ENCODE data around the gene CTSD. TPM values are rescaled to one million over a fixed set of nuclear protein-coding genes. Genes with fewer than 3 reads are reported as not detected.

The CTSD gene
- total RNA-seq, 1 experiment from 2014 or later: 199 TPM

DNA sequence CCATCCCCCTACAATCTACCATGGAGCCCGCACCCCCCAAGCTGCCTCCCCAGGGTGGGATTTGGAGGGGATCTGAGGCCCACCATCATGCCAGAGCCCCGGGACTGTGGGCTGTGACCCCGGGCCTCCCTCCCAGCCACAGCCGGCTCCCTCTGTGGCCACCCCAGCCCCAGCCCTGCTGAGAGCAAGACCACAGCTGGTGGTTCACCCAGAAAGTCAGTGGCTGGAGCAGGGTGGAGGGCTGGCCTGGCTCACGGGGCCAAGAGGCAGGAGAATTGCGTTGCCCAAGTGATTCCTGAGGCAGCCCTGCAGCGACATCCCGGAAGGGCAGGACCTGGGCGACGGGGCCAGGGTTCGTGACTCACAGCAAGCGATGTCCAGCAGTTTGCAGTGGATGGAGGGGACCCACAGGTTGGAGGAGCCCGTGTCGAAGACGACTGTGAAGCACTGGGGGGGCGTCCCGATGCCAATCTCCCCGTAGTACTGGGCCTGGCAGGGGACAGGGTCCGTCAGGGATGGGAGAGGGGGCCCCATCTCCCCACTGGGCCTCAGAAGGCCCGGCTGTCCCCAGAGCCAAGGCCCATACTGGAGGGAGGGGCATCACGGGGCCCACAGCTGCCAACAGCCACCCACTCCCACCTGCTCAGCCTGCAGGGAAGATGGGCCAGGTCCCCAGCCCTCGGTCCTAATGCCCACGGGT lies 4.4 kb downstream of the CTSD start (continued):
- TF ChIP-seq, protein P1, sequence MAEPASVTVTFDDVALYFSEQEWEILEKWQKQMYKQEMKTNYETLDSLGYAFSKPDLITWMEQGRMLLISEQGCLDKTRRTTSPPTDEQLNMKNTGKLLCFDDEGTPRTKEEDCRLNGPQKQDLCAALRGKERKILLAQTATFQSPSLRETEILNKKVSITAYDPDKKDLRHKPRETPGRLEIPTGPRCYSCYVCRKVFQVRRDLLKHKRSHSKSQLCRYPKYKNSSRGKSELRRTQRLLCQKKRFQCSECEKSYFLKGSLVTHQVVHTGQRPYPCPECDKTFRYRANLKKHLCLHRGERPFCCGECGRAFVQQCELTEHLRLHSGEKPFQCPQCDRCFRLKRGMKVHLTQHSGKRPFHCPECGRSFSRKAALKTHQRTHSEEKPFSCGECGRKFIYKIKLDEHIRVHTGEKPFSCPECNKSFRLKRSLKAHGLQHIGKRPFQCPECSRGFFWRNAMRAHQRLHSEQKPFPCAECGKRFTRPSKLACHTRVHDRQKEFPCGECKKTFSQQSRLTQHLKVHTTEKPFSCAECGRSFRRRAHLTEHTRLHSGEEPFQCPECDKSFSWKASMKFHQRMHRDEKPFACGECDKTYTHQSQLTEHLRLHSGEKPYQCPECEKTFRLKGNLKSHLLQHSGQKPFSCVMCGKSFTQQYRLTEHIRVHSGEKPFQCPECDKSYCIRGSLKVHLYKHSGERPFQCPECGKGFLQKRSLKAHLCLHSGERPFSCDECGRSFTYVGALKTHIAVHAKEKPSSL (CRISPR knock-in tag; conservative IDR thresholded peaks at IDR 0.05): no peak
- TF ChIP-seq TEAD4 (CRISPR knock-in tag; IDR thresholded peaks at IDR 0.05) (no peak), NR1H2 (CRISPR knock-in tag; IDR thresholded peaks at IDR 0.05) (no peak)

DNA sequence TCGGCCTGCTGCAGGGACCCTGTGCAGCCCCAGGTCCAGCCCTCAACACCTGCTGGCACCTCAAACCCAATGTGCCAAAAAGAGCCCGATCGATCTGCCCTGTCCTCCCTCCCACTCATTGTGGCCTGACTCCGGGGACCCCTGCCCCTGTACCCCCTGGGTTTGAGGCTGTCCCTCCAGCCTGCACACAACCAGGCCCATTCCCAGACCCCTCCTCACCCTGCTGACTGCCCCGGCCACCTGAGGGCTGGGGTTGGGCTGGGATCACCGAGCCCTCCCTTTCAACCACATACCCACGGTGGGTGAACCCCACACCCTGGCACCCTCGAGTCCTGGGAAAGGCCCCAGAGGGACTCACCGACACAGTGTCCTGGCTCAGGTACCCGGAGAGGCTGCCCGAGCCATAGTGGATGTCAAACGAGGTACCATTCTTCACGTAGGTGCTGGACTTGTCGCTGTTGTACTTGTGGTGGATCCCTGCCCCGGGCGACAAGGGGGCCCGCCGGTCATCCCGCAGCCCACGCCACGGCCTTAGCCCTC lies 5.0 kb downstream of the CTSD start:
- Mint-ChIP-seq H3K27ac (no peak overlapping the region), H3K4me1 (no peaks in the 10 kb centered on the region), H3K4me3 (no peak overlapping the region), H3K9me3 (no peaks in the 10 kb centered on the region), H3K36me3 (no peaks in the 10 kb centered on the region), H3K27me3 (ENCODE audit: low read depth) (no peaks in the 10 kb centered on the region)
- POLR2A ChIA-PET: no interaction called here
- no peak for TF ChIP-seq ZNF232 (CRISPR knock-in tag; IDR thresholded peaks at IDR 0.05)
- TF ChIP-seq, protein P2, sequence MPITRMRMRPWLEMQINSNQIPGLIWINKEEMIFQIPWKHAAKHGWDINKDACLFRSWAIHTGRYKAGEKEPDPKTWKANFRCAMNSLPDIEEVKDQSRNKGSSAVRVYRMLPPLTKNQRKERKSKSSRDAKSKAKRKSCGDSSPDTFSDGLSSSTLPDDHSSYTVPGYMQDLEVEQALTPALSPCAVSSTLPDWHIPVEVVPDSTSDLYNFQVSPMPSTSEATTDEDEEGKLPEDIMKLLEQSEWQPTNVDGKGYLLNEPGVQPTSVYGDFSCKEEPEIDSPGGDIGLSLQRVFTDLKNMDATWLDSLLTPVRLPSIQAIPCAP (CRISPR knock-in tag; IDR thresholded peaks at IDR 0.05): no peak
- TF ChIP-seq OVOL2 (CRISPR knock-in tag; IDR thresholded peaks at IDR 0.05; ENCODE audit: borderline replicate concordance): no peak
- TF ChIP-seq JAZF1 (CRISPR knock-in tag; IDR thresholded peaks at IDR 0.05): no peak
- TF ChIP-seq, protein P3, sequence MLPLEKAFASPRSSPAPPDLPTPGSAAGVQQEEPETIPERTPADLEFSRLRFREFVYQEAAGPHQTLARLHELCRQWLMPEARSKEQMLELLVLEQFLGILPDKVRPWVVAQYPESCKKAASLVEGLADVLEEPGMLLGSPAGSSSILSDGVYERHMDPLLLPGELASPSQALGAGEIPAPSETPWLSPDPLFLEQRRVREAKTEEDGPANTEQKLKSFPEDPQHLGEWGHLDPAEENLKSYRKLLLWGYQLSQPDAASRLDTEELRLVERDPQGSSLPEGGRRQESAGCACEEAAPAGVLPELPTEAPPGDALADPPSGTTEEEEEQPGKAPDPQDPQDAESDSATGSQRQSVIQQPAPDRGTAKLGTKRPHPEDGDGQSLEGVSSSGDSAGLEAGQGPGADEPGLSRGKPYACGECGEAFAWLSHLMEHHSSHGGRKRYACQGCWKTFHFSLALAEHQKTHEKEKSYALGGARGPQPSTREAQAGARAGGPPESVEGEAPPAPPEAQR (CRISPR knock-in tag; IDR thresholded peaks at IDR 0.05): no peak
- no peak for TF ChIP-seq CREB1 (CRISPR knock-in tag; IDR thresholded peaks at IDR 0.05)
- TF ChIP-seq ZNF423 (CRISPR knock-in tag; IDR thresholded peaks at IDR 0.05): no peak
- TF ChIP-seq ZNF219 (CRISPR knock-in tag; IDR thresholded peaks at IDR 0.05; ENCODE audit: borderline replicate concordance): no peak
- no peak for DNase-seq (ENCODE audit: low spot score)
- no peak for ATAC-seq
- CTCF ChIA-PET: interaction anchor here (0.7 kb wide), 1 partner anchor 8 kb away, joined by 3 read pairs; no protein-coding TSS in a partner anchor

DNA sequence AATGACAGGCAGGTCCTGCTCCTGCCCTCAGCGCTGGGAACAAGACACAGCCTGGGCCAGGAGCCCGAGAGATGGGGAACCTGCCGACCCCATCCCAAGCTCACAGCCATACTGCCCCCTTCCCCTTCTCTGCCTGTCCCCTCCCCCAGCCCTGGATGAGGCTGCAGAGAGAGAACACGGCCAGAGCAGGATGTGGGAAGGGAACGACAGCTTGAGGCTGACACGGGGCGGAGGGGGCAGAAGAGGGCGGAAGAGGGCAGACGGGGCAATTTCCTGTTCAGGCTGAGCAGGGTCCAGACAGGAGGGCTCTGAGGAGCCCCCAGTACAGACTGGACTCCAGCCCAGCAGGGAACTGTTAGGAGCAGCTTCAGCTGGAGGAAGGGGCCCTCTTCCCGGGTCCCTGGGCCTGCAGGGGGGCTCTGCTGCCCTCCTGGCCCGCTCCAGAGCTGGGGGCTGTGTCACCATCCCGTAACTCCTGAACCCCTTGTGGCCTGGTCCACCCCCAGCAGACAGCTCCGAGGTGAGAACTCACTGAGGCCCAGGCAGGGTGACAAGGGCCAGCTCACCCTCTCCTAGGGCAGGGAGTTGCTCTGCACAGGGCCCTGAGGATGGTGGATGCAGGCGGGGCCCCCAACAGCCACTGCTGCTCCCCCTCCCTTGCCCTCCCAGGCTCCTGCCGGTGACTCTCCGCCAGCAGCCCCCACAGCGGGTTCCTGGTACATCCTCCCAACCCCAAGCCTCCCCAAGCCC lies 5.7 kb downstream of the CTSD start:
- no peak for DNase-seq (ENCODE audit: low spot score)
- Mint-ChIP-seq H3K27ac (no peak overlapping the region), H3K4me3 (no peak overlapping the region), H3K9me3 (no peaks in the 10 kb centered on the region), H3K4me1 (no peaks in the 10 kb centered on the region), H3K36me3 (no peaks in the 10 kb centered on the region), H3K27me3 (ENCODE audit: low read depth) (no peaks in the 10 kb centered on the region)
- ATAC-seq: no peak; the same call in 1 of the 2 replicates
- CTCF ChIA-PET: interaction anchor here (0.7 to 1.6 kb wide), 2 partner anchors 8 to 67 kb away, joined by 3 to 6 read pairs; no protein-coding TSS in a partner anchor
- POLR2A ChIA-PET: no interaction called here
- TF ChIP-seq, protein P4, sequence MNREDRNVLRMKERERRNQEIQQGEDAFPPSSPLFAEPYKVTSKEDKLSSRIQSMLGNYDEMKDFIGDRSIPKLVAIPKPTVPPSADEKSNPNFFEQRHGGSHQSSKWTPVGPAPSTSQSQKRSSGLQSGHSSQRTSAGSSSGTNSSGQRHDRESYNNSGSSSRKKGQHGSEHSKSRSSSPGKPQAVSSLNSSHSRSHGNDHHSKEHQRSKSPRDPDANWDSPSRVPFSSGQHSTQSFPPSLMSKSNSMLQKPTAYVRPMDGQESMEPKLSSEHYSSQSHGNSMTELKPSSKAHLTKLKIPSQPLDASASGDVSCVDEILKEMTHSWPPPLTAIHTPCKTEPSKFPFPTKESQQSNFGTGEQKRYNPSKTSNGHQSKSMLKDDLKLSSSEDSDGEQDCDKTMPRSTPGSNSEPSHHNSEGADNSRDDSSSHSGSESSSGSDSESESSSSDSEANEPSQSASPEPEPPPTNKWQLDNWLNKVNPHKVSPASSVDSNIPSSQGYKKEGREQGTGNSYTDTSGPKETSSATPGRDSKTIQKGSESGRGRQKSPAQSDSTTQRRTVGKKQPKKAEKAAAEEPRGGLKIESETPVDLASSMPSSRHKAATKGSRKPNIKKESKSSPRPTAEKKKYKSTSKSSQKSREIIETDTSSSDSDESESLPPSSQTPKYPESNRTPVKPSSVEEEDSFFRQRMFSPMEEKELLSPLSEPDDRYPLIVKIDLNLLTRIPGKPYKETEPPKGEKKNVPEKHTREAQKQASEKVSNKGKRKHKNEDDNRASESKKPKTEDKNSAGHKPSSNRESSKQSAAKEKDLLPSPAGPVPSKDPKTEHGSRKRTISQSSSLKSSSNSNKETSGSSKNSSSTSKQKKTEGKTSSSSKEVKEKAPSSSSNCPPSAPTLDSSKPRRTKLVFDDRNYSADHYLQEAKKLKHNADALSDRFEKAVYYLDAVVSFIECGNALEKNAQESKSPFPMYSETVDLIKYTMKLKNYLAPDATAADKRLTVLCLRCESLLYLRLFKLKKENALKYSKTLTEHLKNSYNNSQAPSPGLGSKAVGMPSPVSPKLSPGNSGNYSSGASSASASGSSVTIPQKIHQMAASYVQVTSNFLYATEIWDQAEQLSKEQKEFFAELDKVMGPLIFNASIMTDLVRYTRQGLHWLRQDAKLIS (CRISPR knock-in tag; IDR thresholded peaks at IDR 0.05; ENCODE audit: borderline replicate concordance): no peak
- TF ChIP-seq, protein P5, sequence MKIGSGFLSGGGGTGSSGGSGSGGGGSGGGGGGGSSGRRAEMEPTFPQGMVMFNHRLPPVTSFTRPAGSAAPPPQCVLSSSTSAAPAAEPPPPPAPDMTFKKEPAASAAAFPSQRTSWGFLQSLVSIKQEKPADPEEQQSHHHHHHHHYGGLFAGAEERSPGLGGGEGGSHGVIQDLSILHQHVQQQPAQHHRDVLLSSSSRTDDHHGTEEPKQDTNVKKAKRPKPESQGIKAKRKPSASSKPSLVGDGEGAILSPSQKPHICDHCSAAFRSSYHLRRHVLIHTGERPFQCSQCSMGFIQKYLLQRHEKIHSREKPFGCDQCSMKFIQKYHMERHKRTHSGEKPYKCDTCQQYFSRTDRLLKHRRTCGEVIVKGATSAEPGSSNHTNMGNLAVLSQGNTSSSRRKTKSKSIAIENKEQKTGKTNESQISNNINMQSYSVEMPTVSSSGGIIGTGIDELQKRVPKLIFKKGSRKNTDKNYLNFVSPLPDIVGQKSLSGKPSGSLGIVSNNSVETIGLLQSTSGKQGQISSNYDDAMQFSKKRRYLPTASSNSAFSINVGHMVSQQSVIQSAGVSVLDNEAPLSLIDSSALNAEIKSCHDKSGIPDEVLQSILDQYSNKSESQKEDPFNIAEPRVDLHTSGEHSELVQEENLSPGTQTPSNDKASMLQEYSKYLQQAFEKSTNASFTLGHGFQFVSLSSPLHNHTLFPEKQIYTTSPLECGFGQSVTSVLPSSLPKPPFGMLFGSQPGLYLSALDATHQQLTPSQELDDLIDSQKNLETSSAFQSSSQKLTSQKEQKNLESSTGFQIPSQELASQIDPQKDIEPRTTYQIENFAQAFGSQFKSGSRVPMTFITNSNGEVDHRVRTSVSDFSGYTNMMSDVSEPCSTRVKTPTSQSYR (CRISPR knock-in tag; IDR thresholded peaks at IDR 0.05): no peak
- no peak for TF ChIP-seq TEAD1 (CRISPR knock-in tag; IDR thresholded peaks at IDR 0.05)
- TF ChIP-seq SMAD4 (CRISPR knock-in tag; IDR thresholded peaks at IDR 0.05): no peak
- TF ChIP-seq, protein P6, sequence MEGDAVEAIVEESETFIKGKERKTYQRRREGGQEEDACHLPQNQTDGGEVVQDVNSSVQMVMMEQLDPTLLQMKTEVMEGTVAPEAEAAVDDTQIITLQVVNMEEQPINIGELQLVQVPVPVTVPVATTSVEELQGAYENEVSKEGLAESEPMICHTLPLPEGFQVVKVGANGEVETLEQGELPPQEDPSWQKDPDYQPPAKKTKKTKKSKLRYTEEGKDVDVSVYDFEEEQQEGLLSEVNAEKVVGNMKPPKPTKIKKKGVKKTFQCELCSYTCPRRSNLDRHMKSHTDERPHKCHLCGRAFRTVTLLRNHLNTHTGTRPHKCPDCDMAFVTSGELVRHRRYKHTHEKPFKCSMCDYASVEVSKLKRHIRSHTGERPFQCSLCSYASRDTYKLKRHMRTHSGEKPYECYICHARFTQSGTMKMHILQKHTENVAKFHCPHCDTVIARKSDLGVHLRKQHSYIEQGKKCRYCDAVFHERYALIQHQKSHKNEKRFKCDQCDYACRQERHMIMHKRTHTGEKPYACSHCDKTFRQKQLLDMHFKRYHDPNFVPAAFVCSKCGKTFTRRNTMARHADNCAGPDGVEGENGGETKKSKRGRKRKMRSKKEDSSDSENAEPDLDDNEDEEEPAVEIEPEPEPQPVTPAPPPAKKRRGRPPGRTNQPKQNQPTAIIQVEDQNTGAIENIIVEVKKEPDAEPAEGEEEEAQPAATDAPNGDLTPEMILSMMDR (IDR thresholded peaks at IDR 0.05): no peak
- no peak for TF ChIP-seq ZNF121 (CRISPR knock-in tag; IDR thresholded peaks at IDR 0.05)
- no peak for TF ChIP-seq GRHL2 (CRISPR knock-in tag; IDR thresholded peaks at IDR 0.05; ENCODE audit: insufficient replicate concordance, severe bottlenecking)
- TF ChIP-seq ZNF232 (CRISPR knock-in tag; IDR thresholded peaks at IDR 0.05): no peak
- no peak for TF ChIP-seq TP53 (CRISPR knock-in tag; IDR thresholded peaks at IDR 0.05)
